Activated CD8-positive, alpha-beta memory T cell treated with anti-CD3 and anti-CD28 coated beads, Interleukin-2, amount 50 U/mL, for 24 hours (primary cell): ENCODE measurements around the gene NUDT2.

Experiments
- DNase-seq: peaks from one replicate; pipeline ENCODE4 v3.0.0-alpha.2; 2020; ENCODE audit errors: extremely low read depth

The NUDT2 gene

GRCh38 chr9:34385561-34386230 lies 56.3 kb downstream of the NUDT2 start:
- DNase-seq, result no peak

DNA sequence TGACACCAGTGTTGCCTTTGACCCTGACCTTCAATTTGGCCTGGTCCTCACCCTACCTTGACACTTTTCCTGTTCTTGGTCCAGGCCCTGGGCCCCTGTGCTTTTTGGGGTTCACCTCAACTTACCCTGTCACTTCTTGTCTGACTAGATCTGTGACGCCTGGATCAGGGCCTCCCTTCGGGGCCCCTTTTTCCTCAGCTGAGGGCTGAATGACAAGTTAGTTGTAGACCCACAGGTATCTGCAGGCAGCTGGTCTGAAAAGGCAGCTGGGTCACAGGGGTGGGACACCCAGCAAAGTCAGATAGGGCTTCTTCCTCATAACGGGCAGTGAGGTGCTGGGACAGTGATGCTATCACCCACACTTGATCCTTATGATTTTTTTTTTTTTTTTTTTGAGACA lies 57.3 kb downstream of the NUDT2 start:
- no peak for DNase-seq

DNA sequence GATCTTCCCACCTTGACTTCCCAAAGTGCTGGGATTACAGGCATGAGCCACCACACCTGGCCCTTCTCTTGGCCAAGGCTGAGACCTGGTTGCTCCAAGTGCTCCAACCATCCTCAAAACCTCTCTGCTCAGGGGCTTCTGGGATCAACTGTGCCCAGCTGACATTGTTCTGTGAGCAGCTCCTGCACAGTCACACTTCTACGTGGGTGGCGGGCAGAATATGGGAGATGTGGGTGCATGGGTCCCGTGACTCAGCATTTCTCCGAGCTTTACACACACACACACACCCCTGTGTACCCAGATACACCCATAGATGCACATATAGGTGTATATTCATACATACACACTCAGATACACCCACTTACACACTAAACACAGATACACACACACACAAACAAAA lies 57.9 kb downstream of the NUDT2 start:
- no peak for DNase-seq

DNA sequence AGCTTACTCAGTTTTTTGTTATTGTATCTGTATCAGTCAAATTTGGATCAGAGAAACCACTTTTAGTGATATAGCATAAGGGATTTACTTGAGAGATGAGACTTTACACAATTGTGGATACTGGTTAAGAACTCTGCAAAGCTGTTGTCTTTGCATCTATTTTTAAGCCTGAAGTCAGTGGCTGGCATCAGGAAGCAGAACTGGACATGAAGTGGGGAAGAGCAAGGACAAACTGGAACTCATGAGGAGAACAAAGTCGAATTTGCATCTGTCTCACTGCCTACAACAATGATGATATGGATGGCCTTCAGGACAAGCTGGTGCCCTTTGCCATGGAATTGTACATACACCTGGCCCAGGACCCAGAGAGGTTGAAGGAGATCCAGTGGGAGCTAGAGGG lies 63.1 kb downstream of the NUDT2 start:
- DNase-seq, result no peak
